GM19238 (cell line): ENCODE measurements around the gene FMO2.

Experiments
- DNase-seq: peaks from one replicate; pipeline ENCODE4 v3.0.0; 2011; ENCODE audit warnings: low spot score; ENCODE audit not compliant: insufficient read length

FMO2 gene

DNA sequence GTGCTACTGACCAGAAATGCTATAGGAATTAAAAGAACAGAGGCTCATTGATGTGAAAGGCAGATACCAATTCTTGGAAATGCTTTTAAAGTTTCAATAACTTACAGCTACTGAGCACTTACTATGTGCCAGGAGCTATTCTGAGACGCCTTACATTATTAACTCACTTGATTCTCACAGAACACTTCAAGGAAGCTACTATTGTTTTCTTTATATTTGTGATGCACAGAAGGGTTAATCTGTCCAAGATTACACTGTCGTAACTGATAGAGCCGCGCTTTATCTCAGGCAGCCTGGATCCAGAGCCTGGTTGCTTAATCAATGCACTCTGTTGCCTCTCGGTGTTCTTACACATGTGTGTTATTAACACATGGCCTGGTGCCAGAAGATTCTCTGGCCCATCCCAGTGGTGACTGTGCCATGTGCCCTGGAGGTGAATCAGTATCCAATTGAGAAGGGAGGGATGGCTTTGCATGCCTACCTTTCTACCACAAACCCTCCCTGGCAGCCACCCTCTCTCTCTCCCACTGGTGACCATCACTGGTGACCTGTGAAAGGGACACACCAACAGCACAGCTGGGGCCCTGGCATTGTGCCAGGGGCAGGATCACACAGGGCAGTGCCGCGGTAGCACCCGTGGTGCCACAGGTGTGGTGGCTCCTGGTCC is 72.0 kb downstream of the FMO2 start:
- DNase-seq = no peak

DNA sequence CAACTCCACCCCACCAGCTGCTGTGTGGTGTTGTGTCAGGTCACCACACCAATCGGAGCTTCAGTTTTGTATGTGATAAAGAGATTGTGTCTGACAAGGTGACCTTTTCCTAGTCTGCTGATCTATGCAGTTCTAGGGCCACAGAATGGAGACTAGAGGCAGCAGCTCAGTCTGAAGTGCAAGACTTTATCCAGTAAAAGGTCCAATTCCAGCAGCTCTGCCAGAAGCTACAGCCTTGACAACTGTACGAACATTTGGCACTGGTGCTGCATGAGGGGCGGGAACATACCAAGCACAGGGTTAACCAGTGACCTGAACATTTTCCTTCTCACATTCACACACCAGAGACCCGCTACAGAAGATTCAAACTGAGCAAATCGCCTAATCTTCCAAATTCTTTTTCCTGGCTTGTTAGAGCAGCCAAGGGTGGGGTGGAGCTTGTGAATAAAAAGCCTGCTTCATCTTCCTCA is 72.5 kb downstream of the FMO2 start:
- no peak for DNase-seq

DNA sequence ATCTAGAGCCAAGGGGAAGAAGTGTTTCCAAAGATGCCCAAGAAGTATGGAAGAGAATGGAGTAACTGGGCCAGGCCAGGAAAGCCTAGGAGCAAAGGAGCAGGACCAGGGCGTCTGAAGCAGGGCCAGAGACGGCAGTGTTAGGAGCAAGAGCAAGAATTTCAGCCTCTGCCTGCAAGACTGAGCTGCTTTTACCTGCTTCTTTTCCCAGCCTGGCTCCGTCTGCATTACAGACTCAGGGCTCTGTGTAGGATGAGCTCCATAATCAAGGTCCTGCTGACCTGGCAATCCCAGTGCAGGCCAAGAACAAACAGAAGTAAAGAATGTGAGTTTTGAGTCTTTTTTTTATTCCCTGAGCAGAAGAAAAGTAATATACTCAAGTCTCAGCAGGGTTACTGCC is 73.3 kb downstream of the FMO2 start:
- DNase-seq = no peak

DNA sequence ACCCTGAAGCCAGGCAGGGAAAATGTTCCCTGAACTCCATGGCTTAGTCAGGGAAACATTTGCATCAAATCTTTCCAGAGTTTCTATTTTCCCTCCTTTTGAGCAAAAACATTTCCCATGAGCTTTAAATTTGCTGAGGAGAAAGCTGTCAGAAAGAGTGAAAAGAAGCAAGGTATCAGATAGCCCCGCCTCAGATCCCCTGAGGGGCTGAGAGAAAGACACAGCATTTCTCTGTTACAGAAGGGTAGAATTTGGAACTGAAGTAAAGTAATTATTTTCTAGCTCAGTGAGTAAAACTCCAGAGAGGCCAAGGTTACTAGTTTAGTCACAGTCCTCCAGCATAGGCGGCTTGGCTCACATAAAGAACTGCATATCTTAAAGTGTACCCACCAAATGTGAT is 73.8 kb downstream of the FMO2 start:
- no peak for DNase-seq
